ENCODE results near the gene LMCD1. TPM values are rescaled to one million over a fixed set of nuclear protein-coding genes. Genes with fewer than 3 reads are reported as not detected.
A peak's percentile ranks its signal among the peaks of the same experiment; 100 is the strongest.

LMCD1 gene
- total RNA-seq, 6 experiments from 2014 or later = 3.0 to 24.0 (median 8.4) TPM

- no peaks in the 10 kb centered on the region for H3K4me1 ChIP-seq
- TF ChIP-seq POLR2A (IDR thresholded peaks at IDR 0.05) = no peak
- TF ChIP-seq, protein P1, sequence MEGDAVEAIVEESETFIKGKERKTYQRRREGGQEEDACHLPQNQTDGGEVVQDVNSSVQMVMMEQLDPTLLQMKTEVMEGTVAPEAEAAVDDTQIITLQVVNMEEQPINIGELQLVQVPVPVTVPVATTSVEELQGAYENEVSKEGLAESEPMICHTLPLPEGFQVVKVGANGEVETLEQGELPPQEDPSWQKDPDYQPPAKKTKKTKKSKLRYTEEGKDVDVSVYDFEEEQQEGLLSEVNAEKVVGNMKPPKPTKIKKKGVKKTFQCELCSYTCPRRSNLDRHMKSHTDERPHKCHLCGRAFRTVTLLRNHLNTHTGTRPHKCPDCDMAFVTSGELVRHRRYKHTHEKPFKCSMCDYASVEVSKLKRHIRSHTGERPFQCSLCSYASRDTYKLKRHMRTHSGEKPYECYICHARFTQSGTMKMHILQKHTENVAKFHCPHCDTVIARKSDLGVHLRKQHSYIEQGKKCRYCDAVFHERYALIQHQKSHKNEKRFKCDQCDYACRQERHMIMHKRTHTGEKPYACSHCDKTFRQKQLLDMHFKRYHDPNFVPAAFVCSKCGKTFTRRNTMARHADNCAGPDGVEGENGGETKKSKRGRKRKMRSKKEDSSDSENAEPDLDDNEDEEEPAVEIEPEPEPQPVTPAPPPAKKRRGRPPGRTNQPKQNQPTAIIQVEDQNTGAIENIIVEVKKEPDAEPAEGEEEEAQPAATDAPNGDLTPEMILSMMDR (IDR thresholded peaks at IDR 0.05) = no peak
- H3K36me3 ChIP-seq = no peaks in the 10 kb centered on the region
- WGBS (ENCODE audit: insufficient coverage, low coverage, low lambda C conversion rate, missing lambda C conversion rate) = 96% methylated on average over 4 of the region's 4 CpGs
- ATAC-seq = no peak
- no peak overlapping the region for H3K27ac ChIP-seq
- H3K4me3 ChIP-seq = no peak overlapping the region
- intact Hi-C loops (cut with DNase I) = no loop called here
- no peaks in the 10 kb centered on the region for H3K9me3 ChIP-seq
- H3K27me3 ChIP-seq = no peaks in the 10 kb centered on the region
- DNase-seq = no peak
Measured at GRCh38 chr3:8538223-8538622, 36.6 kb downstream of the LMCD1 start.

GRCh38 chr3:8538913-8539312 lies 37.3 kb downstream of the LMCD1 start:
- H3K36me3 ChIP-seq = no peaks in the 10 kb centered on the region
- no peak overlapping the region for H3K27ac ChIP-seq
- WGBS (ENCODE audit: insufficient coverage, low coverage, low lambda C conversion rate, missing lambda C conversion rate) = 84% methylated on average over 3 of the region's 3 CpGs
- no peak for DNase-seq
- no peaks in the 10 kb centered on the region for H3K4me1 ChIP-seq
- intact Hi-C loops (cut with DNase I) = no loop called here
- no peak for TF ChIP-seq POLR2A (IDR thresholded peaks at IDR 0.05)
- TF ChIP-seq, protein P1 (IDR thresholded peaks at IDR 0.05) = no peak
- H3K4me3 ChIP-seq = no peak overlapping the region
- no peak for ATAC-seq
- no peaks in the 10 kb centered on the region for H3K27me3 ChIP-seq
- no peaks in the 10 kb centered on the region for H3K9me3 ChIP-seq

DNA sequence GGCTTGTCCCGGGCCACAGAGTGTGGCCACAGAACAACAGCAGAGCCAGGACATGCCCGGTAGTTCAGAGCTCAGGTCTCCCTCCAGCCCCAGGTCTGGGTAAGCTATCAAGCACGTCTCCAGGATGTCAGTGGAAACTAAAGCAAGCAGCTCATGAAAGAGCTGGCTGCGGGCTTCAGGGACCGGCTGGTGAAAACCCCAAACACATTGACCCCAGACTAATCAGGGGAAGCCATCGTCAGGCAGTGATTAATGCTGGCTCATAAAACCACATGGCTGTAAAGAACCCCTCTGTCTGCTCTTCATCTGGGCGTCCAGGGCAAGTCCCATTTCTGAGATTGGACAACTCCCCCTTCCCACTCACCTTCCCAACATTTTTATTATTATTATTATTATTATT lies 37.8 kb downstream of the LMCD1 start:
- no peaks in the 10 kb centered on the region for H3K36me3 ChIP-seq
- H3K4me1 ChIP-seq = no peaks in the 10 kb centered on the region
- no peaks in the 10 kb centered on the region for H3K27me3 ChIP-seq
- intact Hi-C loops (cut with DNase I) = no loop called here
- no peak for TF ChIP-seq POLR2A (IDR thresholded peaks at IDR 0.05)
- TF ChIP-seq, protein P1 (IDR thresholded peaks at IDR 0.05) = no peak
- DNase-seq (no peak), ATAC-seq (no peak)
- no peak overlapping the region for H3K4me3 ChIP-seq
- 63% methylated on average over 3 of the region's 7 CpGs for WGBS (ENCODE audit: insufficient coverage, low coverage, low lambda C conversion rate, missing lambda C conversion rate)
- H3K27ac ChIP-seq = no peak overlapping the region
- H3K9me3 ChIP-seq = no peaks in the 10 kb centered on the region

GRCh38 chr3:8540456-8540855 lies 38.8 kb downstream of the LMCD1 start:
- H3K36me3 ChIP-seq = no peaks in the 10 kb centered on the region
- no peak overlapping the region for H3K4me3 ChIP-seq
- 79% methylated on average over 6 of the region's 6 CpGs for WGBS (ENCODE audit: insufficient coverage, low coverage, low lambda C conversion rate, missing lambda C conversion rate)
- no peaks in the 10 kb centered on the region for H3K27me3 ChIP-seq
- TF ChIP-seq POLR2A (IDR thresholded peaks at IDR 0.05) = no peak
- TF ChIP-seq, protein P1 (IDR thresholded peaks at IDR 0.05) = no peak
- H3K4me1 ChIP-seq = no peaks in the 10 kb centered on the region
- peak; percentile 23 to 43 (median 31) for ATAC-seq
- no peak overlapping the region for H3K27ac ChIP-seq
- no peaks in the 10 kb centered on the region for H3K9me3 ChIP-seq
- intact Hi-C loops (cut with DNase I) = no loop called here
- no peak for DNase-seq

DNA sequence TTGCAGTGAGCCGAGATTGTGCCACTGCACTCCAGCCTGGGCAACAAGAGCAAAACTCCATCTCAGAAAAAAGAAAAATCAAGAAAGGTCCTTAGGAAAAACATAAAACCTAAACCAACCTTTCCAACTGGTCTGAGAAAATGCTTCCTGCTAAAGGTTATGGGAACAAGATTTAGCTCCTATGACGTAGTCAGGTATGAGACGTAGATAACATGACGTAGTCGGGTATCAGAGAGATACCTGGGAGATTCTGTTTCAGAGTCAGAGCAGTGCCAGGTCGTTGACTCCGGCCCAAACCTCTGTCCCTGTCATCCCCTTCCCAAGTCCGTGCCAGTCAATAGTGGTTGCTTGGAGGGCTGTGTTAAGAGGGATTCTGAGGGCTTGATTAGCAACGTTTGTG lies 39.9 kb downstream of the LMCD1 start:
- Histone ChIP-seq H3K27ac (no peak overlapping the region), H3K36me3 (no peaks in the 10 kb centered on the region), H3K27me3 (no peaks in the 10 kb centered on the region), H3K9me3 (no peaks in the 10 kb centered on the region), H3K4me3 (no peak overlapping the region), H3K4me1 (no peaks in the 10 kb centered on the region)
- no peak for DNase-seq
- no peak for TF ChIP-seq POLR2A (IDR thresholded peaks at IDR 0.05)
- TF ChIP-seq, protein P1 (IDR thresholded peaks at IDR 0.05) = no peak
- intact Hi-C loops (cut with DNase I) = no loop called here
- WGBS (ENCODE audit: insufficient coverage, low coverage, low lambda C conversion rate, missing lambda C conversion rate) = 87% methylated on average over 7 of the region's 9 CpGs
- ATAC-seq = no peak

Measured in right lobe of liver (tissue), 6 donors.